ENCODE data around the gene STIM2. TPM values are rescaled to one million over a fixed set of nuclear protein-coding genes. Genes with fewer than 3 reads are reported as not detected.

STIM2 gene
- polyA plus RNA-seq, 3 donors, result 8.6 to 16.5 (median 8.8) TPM

DNA sequence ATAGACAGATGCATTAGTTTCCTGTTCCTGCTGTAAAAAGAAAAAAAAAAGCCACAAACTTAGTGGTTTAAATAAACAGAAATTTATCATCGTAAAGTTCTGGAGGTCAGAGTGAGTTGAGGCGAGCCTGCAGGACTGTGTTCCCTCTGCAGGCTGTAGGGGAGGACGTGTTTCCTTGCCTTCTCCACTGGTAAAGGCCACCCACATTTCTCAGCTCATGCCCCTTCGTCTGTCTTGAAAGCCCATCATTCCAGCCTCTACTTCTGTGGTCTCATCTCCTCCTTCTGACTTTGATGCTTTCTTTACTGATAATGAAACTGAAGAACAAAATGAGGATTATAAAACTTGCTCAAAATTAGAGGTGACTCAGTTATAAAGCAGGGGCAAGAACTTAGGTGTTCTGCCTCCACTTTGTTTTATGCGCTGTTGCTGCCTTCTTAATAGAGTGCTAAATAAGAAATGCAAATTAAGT lies 143.0 kb downstream of the STIM2 start:
- no peak for DNase-seq

DNA sequence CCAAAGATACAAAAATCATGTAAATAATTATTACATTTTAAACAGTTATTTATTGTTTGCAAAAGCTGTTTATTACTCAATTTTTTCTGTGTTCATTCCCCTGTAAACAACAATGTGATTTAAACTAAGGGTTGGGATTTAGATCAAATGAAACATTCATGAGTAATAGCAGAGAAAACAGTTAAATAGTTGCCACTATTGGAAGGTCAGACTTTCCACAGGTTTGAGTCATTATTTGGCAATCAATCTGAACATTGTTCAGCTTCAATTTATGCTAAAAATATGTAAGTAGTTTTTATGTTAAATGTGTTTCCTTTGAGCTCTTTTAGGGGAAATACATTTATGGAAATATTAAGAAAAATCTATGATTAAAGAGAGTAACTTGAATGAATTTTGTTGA lies 144.9 kb downstream of the STIM2 start:
- intact Hi-C loops (cut with micrococcal nuclease), result no loop called here
- Mint-ChIP-seq H3K4me1 (no peaks in the 10 kb centered on the region), H3K27ac (no peak overlapping the region)

More for the DNA sequence above, 143.0 kb downstream of the STIM2 start:
- no peaks in the 10 kb centered on the region for H3K79me2 ChIP-seq (ENCODE audit: insufficient read depth, low read length)
- H3K4me1 Mint-ChIP-seq, result no peaks in the 10 kb centered on the region
- intact Hi-C loops (cut with micrococcal nuclease), result no loop called here
- no peaks in the 10 kb centered on the region for H3K9me3 ChIP-seq (replicated peaks in 1 of 2; ENCODE audit: control insufficient read depth in 1 of 2, insufficient read depth in 1 of 2, low read length in 2 of 2)
- no peak overlapping the region for H3K27ac ChIP-seq (ENCODE audit: low read depth in 1 of 2, low read length in 2 of 2)
- H3K27me3 Mint-ChIP-seq (ENCODE audit: low read depth in 3 of 3), result no peaks in the 10 kb centered on the region
- H3K36me3 ChIP-seq (replicated peaks in 1 of 2; ENCODE audit: control insufficient read depth in 1 of 2, insufficient read depth in 2 of 2, low read length in 2 of 2), result peaks cover 11 to 62% of the 10 kb centered on the region in 2 donors
- no peak overlapping the region for H3K27ac Mint-ChIP-seq
- no peaks in the 10 kb centered on the region for H3K9me3 Mint-ChIP-seq
- H3K36me3 Mint-ChIP-seq, result peaks cover 41% of the 10 kb centered on the region in 2 donors
- H2AFZ ChIP-seq (ENCODE audit: insufficient read depth, low read depth, low read length, poor library complexity, severe bottlenecking), result no peak overlapping the region
- no peaks in the 10 kb centered on the region for H3K4me1 ChIP-seq (ENCODE audit: control insufficient read depth in 1 of 2, insufficient read depth in 2 of 2, low read length in 2 of 2)
- WGBS (ENCODE audit: insufficient coverage), result 20% methylated on average over 1 of the region's 5 CpGs
- H3K9ac ChIP-seq (ENCODE audit: insufficient read depth, low read length, poor library complexity, severe bottlenecking), result no peak overlapping the region
- H3K27me3 ChIP-seq (ENCODE audit: control insufficient read depth in 2 of 2, insufficient read depth in 2 of 2, low read length in 2 of 2), result no peaks in the 10 kb centered on the region
- H3K4me2 ChIP-seq (replicated peaks; ENCODE audit: extremely low read depth, low read length, poor library complexity, severe bottlenecking), result no peak overlapping the region
- no peaks in the 10 kb centered on the region for H4K20me1 ChIP-seq (ENCODE audit: insufficient read depth, low read length)
- no peak overlapping the region for H3K4me3 ChIP-seq (replicated peaks in 1 of 3; ENCODE audit: low read depth in 2 of 3, low read length in 3 of 3)
- TF ChIP-seq, protein P1, sequence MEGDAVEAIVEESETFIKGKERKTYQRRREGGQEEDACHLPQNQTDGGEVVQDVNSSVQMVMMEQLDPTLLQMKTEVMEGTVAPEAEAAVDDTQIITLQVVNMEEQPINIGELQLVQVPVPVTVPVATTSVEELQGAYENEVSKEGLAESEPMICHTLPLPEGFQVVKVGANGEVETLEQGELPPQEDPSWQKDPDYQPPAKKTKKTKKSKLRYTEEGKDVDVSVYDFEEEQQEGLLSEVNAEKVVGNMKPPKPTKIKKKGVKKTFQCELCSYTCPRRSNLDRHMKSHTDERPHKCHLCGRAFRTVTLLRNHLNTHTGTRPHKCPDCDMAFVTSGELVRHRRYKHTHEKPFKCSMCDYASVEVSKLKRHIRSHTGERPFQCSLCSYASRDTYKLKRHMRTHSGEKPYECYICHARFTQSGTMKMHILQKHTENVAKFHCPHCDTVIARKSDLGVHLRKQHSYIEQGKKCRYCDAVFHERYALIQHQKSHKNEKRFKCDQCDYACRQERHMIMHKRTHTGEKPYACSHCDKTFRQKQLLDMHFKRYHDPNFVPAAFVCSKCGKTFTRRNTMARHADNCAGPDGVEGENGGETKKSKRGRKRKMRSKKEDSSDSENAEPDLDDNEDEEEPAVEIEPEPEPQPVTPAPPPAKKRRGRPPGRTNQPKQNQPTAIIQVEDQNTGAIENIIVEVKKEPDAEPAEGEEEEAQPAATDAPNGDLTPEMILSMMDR (IDR thresholded peaks at IDR 0.05), result no peak
- no peak overlapping the region for H3K4me3 Mint-ChIP-seq

More for the DNA sequence above, 144.9 kb downstream of the STIM2 start:
- H3K27ac ChIP-seq (ENCODE audit: low read depth in 1 of 2, low read length in 2 of 2), result no peak overlapping the region
- H3K36me3 ChIP-seq (replicated peaks in 1 of 2; ENCODE audit: control insufficient read depth in 1 of 2, insufficient read depth in 2 of 2, low read length in 2 of 2), result peaks cover 16 to 72% of the 10 kb centered on the region in 2 donors
- no peak overlapping the region for H3K4me2 ChIP-seq (replicated peaks; ENCODE audit: extremely low read depth, low read length, poor library complexity, severe bottlenecking)
- H3K27me3 ChIP-seq (ENCODE audit: control insufficient read depth in 2 of 2, insufficient read depth in 2 of 2, low read length in 2 of 2), result no peaks in the 10 kb centered on the region
- no peaks in the 10 kb centered on the region for H3K79me2 ChIP-seq (ENCODE audit: insufficient read depth, low read length)
- Mint-ChIP-seq H3K27me3 (ENCODE audit: low read depth in 3 of 3) (no peaks in the 10 kb centered on the region), H3K9me3 (no peaks in the 10 kb centered on the region), H3K36me3 (peaks cover 47 to 49% of the 10 kb centered on the region in 2 donors), H3K4me3 (no peak overlapping the region)
- no peak for DNase-seq
- H3K9me3 ChIP-seq (replicated peaks in 1 of 2; ENCODE audit: control insufficient read depth in 1 of 2, insufficient read depth in 1 of 2, low read length in 2 of 2), result no peaks in the 10 kb centered on the region
- no peak overlapping the region for H3K9ac ChIP-seq (ENCODE audit: insufficient read depth, low read length, poor library complexity, severe bottlenecking)
- H3K4me1 ChIP-seq (ENCODE audit: control insufficient read depth in 1 of 2, insufficient read depth in 2 of 2, low read length in 2 of 2), result no peaks in the 10 kb centered on the region
- H4K20me1 ChIP-seq (ENCODE audit: insufficient read depth, low read length), result no peaks in the 10 kb centered on the region
- no peak overlapping the region for H2AFZ ChIP-seq (ENCODE audit: insufficient read depth, low read depth, low read length, poor library complexity, severe bottlenecking)
- no peak overlapping the region for H3K4me3 ChIP-seq (replicated peaks in 1 of 3; ENCODE audit: low read depth in 2 of 3, low read length in 3 of 3)
- TF ChIP-seq, protein P1 (IDR thresholded peaks at IDR 0.05), result no peak
